BLaER1 (cell line): ENCODE measurements around the gene SUN1.
"Not testable (repeated sequence)": the region's sequence is repeated elsewhere in the genome, so short reads cannot be mapped to it uniquely, and the experiment has no call there.

Experiments
- H3K27ac ChIP-seq: shearing (Covaris generic); formaldehyde crosslinking; 2 replicates; pipeline ENCODE4 v1.8.1; 2022
- H3K27me3 ChIP-seq: shearing (Covaris generic); formaldehyde crosslinking; 2 replicates; pipeline ENCODE4 v1.8.1; 2022
- H3K36me3 ChIP-seq: shearing (Covaris generic); formaldehyde crosslinking; 2 replicates; pipeline ENCODE4 v1.8.1; 2022
- H3K4me1 ChIP-seq: shearing (Covaris generic); formaldehyde crosslinking; 2 replicates; pipeline ENCODE4 v1.8.1; 2022
- H3K4me2 ChIP-seq: shearing (Covaris generic); formaldehyde crosslinking; 2 replicates; pipeline ENCODE4 v1.8.1; 2022
- H3K4me3 ChIP-seq: shearing (Covaris generic); formaldehyde crosslinking; 2 replicates; pipeline ENCODE4 v1.8.1; 2022
- H3K9ac ChIP-seq: shearing (Covaris generic); formaldehyde crosslinking; 2 replicates; pipeline ENCODE4 v1.8.1; 2022
- H3K9me3 ChIP-seq: shearing (Covaris generic); formaldehyde crosslinking; 2 replicates; pipeline ENCODE4 v1.8.1; 2022
- H4K20me1 ChIP-seq: shearing (Covaris generic); formaldehyde crosslinking; 2 replicates; pipeline ENCODE4 v1.8.1; 2022
- Cebpa-rat ChIP-seq: shearing (Covaris generic); IDR thresholded peaks from 2 replicates; pipeline ENCODE4 v1.8.1; 2022

SUN1 gene

GRCh38 chr7:803243-803635 is 29.0 kb upstream of the SUN1 start:
- no peak overlapping the region for H3K4me3 ChIP-seq
- peak overlapping the region; percentile 39 for H3K4me2 ChIP-seq
- no peak for TF ChIP-seq Cebpa-rat

GRCh38 chr7:803796-804195 is 28.5 kb upstream of the SUN1 start:
- peaks cover 27% of the 10 kb centered on the region for H3K4me1 ChIP-seq
- H4K20me1 ChIP-seq, H3K36me3 ChIP-seq, H3K27me3 ChIP-seq, H3K27ac ChIP-seq, H3K9ac ChIP-seq, H3K4me3 ChIP-seq, H3K4me2 ChIP-seq: not testable (repeated sequence)
- H3K9me3 ChIP-seq: peaks cover 33% of the 10 kb centered on the region

More at GRCh38 chr7:803243-803635, 29.0 kb upstream of the SUN1 start:
- Histone ChIP-seq H3K9me3 (peaks cover 30% of the 10 kb centered on the region), H3K9ac (no peak overlapping the region), H3K27ac (no peak overlapping the region), H3K27me3 (no peaks in the 10 kb centered on the region), H4K20me1 (no peaks in the 10 kb centered on the region), H3K4me1 (peaks cover 27% of the 10 kb centered on the region), H3K36me3 (no peaks in the 10 kb centered on the region)

GRCh38 chr7:805261-805660 is 27.0 kb upstream of the SUN1 start:
- Histone ChIP-seq H3K9ac (no peak overlapping the region), H3K4me2 (no peak overlapping the region), H3K4me1 (peaks cover 19% of the 10 kb centered on the region), H3K36me3 (no peaks in the 10 kb centered on the region), H3K4me3 (no peak overlapping the region), H3K27me3 (no peaks in the 10 kb centered on the region), H4K20me1 (no peaks in the 10 kb centered on the region), H3K27ac (no peak overlapping the region), H3K9me3 (peaks cover 40% of the 10 kb centered on the region)
- no peak for TF ChIP-seq Cebpa-rat

GRCh38 chr7:815284-816216 is 16.7 kb upstream of the SUN1 start:
- Histone ChIP-seq H3K9me3 (peaks cover 2% of the 10 kb centered on the region; the same call in 1 of the 2 replicates), H3K9ac (no peak overlapping the region), H3K27me3 (no peaks in the 10 kb centered on the region), H4K20me1 (peaks cover 61% of the 10 kb centered on the region), H3K4me2 (peak overlapping the region; percentile 73), H3K4me3 (peak overlapping the region; percentile 33; the same call in 1 of the 2 replicates), H3K36me3 (peaks cover 6% of the 10 kb centered on the region; the same call in 1 of the 2 replicates), H3K4me1 (peaks cover 64% of the 10 kb centered on the region), H3K27ac (no peak overlapping the region)
- no peak for TF ChIP-seq Cebpa-rat

- H3K9ac ChIP-seq: peak overlapping the region; percentile 84
- H3K27me3 ChIP-seq: no peaks in the 10 kb centered on the region
- H4K20me1 ChIP-seq: peaks cover 69% of the 10 kb centered on the region
- H3K4me2 ChIP-seq: no peak overlapping the region; the same call in none of the 2 replicates
- no peaks in the 10 kb centered on the region for H3K9me3 ChIP-seq
- peaks cover 72% of the 10 kb centered on the region for H3K4me1 ChIP-seq
- TF ChIP-seq Cebpa-rat: no peak
- H3K27ac ChIP-seq: peak overlapping the region; percentile 85
- peak overlapping the region; percentile 92 for H3K4me3 ChIP-seq
- peaks cover 6% of the 10 kb centered on the region; the same call in 1 of the 2 replicates for H3K36me3 ChIP-seq
These were observed 16.0 kb upstream of the SUN1 start for GRCh38 chr7:816300-816750.

GRCh38 chr7:816751-817671 is 15.3 kb upstream of the SUN1 start:
- Histone ChIP-seq H3K4me3 (peak overlapping the region; percentile 92), H3K4me2 (peak overlapping the region; percentile 99), H3K4me1 (peaks cover 75% of the 10 kb centered on the region), H3K27ac (peak overlapping the region; percentile 85), H3K36me3 (peaks cover 6% of the 10 kb centered on the region; the same call in 1 of the 2 replicates), H3K9me3 (no peaks in the 10 kb centered on the region), H3K9ac (peak overlapping the region; percentile 84), H3K27me3 (no peaks in the 10 kb centered on the region), H4K20me1 (peaks cover 76% of the 10 kb centered on the region)
- no peak for TF ChIP-seq Cebpa-rat

GRCh38 chr7:818031-818699 is 14.1 kb upstream of the SUN1 start:
- no peaks in the 10 kb centered on the region for H3K27me3 ChIP-seq
- H3K4me2 ChIP-seq: peak overlapping the region; percentile 99
- peak overlapping the region; percentile 92; the same call in 1 of the 2 replicates for H3K4me3 ChIP-seq
- no peak overlapping the region for H3K27ac ChIP-seq
- no peaks in the 10 kb centered on the region for H3K9me3 ChIP-seq
- peaks cover 77% of the 10 kb centered on the region for H4K20me1 ChIP-seq
- no peak for TF ChIP-seq Cebpa-rat
- H3K4me1 ChIP-seq: peaks cover 70% of the 10 kb centered on the region
- peaks cover 15% of the 10 kb centered on the region for H3K36me3 ChIP-seq
- no peak overlapping the region for H3K9ac ChIP-seq

GRCh38 chr7:820341-820740 is 11.9 kb upstream of the SUN1 start:
- Histone ChIP-seq H3K36me3 (peaks cover 23% of the 10 kb centered on the region), H3K9ac (no peak overlapping the region), H3K27ac (no peak overlapping the region), H4K20me1 (peaks cover 87% of the 10 kb centered on the region), H3K4me1 (peaks cover 70% of the 10 kb centered on the region), H3K4me3 (no peak overlapping the region), H3K9me3 (no peaks in the 10 kb centered on the region), H3K4me2 (no peak overlapping the region), H3K27me3 (no peaks in the 10 kb centered on the region)
- TF ChIP-seq Cebpa-rat: no peak

GRCh38 chr7:821688-822087 is 10.6 kb upstream of the SUN1 start:
- Histone ChIP-seq H3K4me2 (peak overlapping the region; percentile 15; the same call in 1 of the 2 replicates), H3K9me3 (no peaks in the 10 kb centered on the region), H4K20me1 (peaks cover 100% of the 10 kb centered on the region), H3K9ac (0 out of 2 replicates have a peak overlapping the region, but pooled peaks have one; percentile 35), H3K27me3 (no peaks in the 10 kb centered on the region), H3K36me3 (peaks cover 29% of the 10 kb centered on the region), H3K4me3 (no peak overlapping the region), H3K4me1 (peaks cover 76% of the 10 kb centered on the region), H3K27ac (no peak overlapping the region)
- TF ChIP-seq Cebpa-rat: no peak
